ENCODE data around the gene CABLES2.

DNA sequence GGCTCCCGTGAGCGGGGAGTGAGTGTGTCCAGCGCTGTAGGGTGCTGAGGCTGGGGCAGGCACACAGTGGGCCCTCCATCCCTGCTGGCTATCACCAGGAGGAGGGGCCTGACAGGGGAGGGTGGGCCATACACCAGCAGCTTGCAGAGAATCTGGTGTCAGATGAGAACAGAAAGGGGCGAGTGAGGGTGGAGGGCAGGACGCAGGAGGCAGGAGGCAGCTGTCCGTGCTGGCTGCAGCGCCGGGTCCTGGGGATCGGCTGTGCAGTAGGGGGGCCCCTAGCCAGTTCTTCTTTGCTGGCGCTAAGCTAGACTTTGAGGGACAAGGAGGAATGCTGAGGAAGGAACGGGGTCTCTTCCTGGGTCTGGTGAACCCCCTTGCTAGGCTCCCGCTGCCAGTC, 1.6 kb upstream of the CABLES2 start:
- TF ChIP-seq, protein P1, sequence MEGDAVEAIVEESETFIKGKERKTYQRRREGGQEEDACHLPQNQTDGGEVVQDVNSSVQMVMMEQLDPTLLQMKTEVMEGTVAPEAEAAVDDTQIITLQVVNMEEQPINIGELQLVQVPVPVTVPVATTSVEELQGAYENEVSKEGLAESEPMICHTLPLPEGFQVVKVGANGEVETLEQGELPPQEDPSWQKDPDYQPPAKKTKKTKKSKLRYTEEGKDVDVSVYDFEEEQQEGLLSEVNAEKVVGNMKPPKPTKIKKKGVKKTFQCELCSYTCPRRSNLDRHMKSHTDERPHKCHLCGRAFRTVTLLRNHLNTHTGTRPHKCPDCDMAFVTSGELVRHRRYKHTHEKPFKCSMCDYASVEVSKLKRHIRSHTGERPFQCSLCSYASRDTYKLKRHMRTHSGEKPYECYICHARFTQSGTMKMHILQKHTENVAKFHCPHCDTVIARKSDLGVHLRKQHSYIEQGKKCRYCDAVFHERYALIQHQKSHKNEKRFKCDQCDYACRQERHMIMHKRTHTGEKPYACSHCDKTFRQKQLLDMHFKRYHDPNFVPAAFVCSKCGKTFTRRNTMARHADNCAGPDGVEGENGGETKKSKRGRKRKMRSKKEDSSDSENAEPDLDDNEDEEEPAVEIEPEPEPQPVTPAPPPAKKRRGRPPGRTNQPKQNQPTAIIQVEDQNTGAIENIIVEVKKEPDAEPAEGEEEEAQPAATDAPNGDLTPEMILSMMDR (IDR thresholded peaks at IDR 0.05): no peak
- TF ChIP-seq POLR2A (IDR thresholded peaks at IDR 0.05): no peak
